Bronchial epithelial cell (primary cell): ENCODE results near the gene ANGPT4. TPM values are rescaled to one million over a fixed set of nuclear protein-coding genes. Genes with fewer than 3 reads are reported as not detected.
"Not testable (repeated sequence)": the region's sequence is repeated elsewhere in the genome, so short reads cannot be mapped to it uniquely, and the experiment has no call there.

ENCODE experiments used
- DNase-seq: peaks from one replicate; pipeline ENCODE4 v3.0.0-alpha.2; 2010; ENCODE audit warnings: low read depth
- FAIRE-seq: peaks from 2 replicates; lab custom pipeline; 2011; peaks lifted over from hg19 to GRCh38; lab: Jason Lieb, UNC
- H3K27me3 ChIP-seq: 2 replicates; pipeline ENCODE4 v1.5.1; 2011; ENCODE audit warnings: low read length; ENCODE audit not compliant: control insufficient read depth, insufficient read depth
- H3K36me3 ChIP-seq: 2 replicates; pipeline ENCODE4 v1.5.1; 2011; ENCODE audit warnings: low read length; ENCODE audit not compliant: control insufficient read depth, insufficient read depth
- H3K4me3 ChIP-seq: 2 replicates; pipeline ENCODE4 v1.5.1; 2011; ENCODE audit warnings: mild to moderate bottlenecking, low read depth, low read length, control low read depth
- total RNA-seq: library from RNA; depleted of rRNA; stranded (reverse); fragments of >200 nt; gene quantifications from 2 replicates; pipeline ENCODE4 v1.2.1, GENCODE V29; 2014
- TF ChIP-seq, protein P1 (sequence below): IDR thresholded peaks from 2 replicates; pipeline ENCODE4 v1.5.1; 2011; ENCODE audit warnings: mild to moderate bottlenecking, moderate library complexity, low read length, control low read depth, inconsistent platforms; ENCODE audit not compliant: insufficient read depth, severe bottlenecking

ANGPT4 gene
- total RNA-seq, 1 donor from 2014 or later = not detected

DNA sequence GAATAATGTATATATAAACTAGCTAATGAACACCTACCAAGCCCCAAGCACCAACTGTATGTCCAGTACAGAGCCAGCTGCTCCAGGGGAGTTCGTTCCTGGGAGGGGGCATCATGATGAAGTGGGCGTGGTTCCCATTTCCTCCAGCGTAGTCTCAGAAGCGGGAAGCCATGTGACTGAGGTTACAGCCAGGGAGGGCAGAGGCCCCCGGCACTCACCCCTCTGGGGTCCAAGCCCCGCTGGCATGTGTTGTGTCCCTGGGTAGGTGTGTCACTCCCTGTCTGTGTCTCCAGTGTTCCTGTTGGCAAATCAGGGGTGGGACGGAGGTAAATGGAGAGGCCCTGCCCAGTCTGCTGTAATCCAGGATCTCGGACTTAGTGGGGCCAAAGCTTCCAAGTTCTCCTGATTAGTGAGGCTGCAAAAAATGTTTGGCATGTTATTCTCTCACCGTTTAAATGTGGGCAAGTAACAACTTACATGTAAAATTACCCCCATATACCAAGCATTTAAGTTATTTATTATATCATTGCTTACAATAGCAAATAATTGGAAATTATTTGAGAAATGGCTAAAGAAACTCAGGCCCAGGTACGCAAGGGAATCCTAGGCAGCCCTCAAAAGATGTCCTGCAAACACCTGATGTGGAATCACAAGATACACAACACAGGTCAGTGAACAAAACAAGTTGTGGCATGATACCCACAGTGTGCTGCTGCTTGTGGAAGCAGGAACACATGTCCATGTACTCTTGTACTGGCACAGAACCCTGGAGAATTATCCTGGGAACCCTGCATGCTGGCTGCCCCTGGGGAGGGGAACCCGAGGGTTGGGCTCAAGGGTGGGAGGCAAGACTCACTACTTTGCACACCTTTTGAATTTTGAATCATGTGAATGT, 60.4 kb downstream of the ANGPT4 start:
- FAIRE-seq (no peak), DNase-seq (peak; percentile 87)
- Histone ChIP-seq H3K27me3 (no peaks in the 10 kb centered on the region), H3K36me3 (peaks cover 2% of the 10 kb centered on the region), H3K4me3 (no peak overlapping the region)
- TF ChIP-seq, protein P1, sequence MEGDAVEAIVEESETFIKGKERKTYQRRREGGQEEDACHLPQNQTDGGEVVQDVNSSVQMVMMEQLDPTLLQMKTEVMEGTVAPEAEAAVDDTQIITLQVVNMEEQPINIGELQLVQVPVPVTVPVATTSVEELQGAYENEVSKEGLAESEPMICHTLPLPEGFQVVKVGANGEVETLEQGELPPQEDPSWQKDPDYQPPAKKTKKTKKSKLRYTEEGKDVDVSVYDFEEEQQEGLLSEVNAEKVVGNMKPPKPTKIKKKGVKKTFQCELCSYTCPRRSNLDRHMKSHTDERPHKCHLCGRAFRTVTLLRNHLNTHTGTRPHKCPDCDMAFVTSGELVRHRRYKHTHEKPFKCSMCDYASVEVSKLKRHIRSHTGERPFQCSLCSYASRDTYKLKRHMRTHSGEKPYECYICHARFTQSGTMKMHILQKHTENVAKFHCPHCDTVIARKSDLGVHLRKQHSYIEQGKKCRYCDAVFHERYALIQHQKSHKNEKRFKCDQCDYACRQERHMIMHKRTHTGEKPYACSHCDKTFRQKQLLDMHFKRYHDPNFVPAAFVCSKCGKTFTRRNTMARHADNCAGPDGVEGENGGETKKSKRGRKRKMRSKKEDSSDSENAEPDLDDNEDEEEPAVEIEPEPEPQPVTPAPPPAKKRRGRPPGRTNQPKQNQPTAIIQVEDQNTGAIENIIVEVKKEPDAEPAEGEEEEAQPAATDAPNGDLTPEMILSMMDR = no peak

DNA sequence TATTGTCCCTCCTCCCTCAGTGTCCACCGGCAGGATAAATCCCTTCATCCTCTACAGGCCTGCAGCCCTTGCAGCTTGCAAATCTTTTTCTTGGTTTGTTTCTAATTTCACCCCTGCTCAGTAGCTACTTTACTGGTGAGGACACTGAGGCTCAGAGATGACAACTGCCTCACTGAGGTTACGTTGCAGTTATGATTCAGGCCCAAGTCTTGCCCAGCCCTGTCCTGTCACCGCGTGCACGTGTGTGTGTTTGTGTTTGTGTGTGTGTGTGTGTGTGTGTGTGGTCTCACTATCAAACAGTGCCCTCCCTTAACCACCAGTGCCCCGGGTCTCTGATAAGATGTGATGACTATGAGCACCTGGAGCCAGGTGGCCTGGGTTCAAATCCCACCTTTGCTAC, 61.5 kb downstream of the ANGPT4 start:
- DNase-seq = peak; percentile 59
- TF ChIP-seq, protein P1 = no peak
- peak; percentile 77 for FAIRE-seq

DNA sequence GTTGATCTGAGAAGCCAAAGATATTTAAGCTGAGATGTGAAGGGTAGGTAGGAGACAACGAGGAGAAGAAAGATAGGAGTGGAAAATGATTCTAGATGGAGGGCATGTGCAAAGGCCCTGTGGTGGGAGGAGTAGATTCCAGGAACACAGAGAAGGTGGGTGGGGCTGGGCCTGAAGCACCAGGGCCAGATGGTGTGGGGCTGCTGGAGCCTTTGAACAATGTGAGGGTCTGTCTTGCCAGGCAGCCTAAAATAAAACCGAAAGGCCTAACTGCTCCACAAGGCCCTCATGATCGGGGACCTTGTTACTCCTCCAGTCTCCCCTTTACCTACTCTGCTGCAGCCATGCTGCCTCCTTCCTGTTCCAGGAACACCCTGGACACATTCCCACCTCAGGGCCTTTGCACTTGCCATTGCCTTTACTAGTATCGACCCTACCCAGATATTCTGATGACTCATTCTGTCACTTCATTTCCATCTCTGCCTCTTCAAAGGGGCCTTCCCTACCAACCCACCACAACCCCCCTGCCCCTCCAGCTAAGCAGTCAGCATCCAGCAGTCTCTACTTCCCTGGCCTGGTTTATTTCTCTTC, 62.6 kb downstream of the ANGPT4 start:
- H3K4me3 ChIP-seq = no peak overlapping the region
- peaks cover 3% of the 10 kb centered on the region for H3K36me3 ChIP-seq
- H3K27me3 ChIP-seq = no peaks in the 10 kb centered on the region
- TF ChIP-seq, protein P1 = no peak
- DNase-seq (no peak), FAIRE-seq (no peak)

More for the DNA sequence above, 61.5 kb downstream of the ANGPT4 start:
- Histone ChIP-seq H3K4me3 (no peak overlapping the region), H3K36me3 (peaks cover 2% of the 10 kb centered on the region), H3K27me3 (no peaks in the 10 kb centered on the region)

DNA sequence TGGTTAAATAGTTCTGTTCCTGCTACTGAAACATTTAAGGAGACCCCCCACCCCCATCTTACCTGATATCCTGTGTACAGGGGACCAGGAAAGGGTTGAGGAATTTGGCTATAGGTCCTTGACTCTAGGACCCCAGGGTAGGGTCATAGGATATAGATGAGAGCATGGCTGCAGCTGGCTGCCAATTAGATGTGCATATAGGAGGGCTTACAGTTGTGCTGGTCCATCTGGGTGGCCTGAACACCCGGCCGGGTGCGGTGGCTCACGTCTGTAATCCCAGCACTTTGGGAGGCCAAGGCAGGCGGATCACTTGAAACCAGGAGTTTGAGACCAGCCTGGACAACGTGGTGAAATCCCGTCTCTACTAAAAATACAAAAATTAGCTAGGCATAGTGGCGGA, 67.4 kb downstream of the ANGPT4 start:
- FAIRE-seq, H3K27me3 ChIP-seq, H3K4me3 ChIP-seq, DNase-seq: not testable (repeated sequence)
- peaks cover 19% of the 10 kb centered on the region for H3K36me3 ChIP-seq

DNA sequence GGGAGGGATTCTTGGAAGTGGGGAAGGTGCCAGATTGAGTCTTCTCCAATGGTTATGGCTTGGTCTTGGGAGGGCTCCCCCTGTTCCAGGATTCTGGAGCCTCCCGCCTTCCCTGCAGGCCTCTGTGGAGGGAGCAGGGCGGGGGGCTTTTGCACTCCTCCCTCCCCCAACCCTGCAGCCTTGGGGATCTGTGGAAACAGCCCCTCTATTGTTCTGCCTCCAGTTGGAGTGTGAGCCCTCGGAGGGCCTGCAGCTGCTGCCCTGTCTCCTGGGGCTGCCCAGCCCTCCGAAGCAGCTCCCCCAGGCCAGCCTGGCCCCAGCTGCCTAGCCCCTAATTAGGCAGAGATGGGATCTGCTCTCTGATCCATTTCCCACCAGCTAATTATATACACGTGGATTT, 67.9 kb downstream of the ANGPT4 start:
- FAIRE-seq = no peak
- no peak for DNase-seq
- no peaks in the 10 kb centered on the region for H3K27me3 ChIP-seq
- TF ChIP-seq, protein P1 = no peak
- peaks cover 17% of the 10 kb centered on the region for H3K36me3 ChIP-seq
- no peak overlapping the region for H3K4me3 ChIP-seq

DNA sequence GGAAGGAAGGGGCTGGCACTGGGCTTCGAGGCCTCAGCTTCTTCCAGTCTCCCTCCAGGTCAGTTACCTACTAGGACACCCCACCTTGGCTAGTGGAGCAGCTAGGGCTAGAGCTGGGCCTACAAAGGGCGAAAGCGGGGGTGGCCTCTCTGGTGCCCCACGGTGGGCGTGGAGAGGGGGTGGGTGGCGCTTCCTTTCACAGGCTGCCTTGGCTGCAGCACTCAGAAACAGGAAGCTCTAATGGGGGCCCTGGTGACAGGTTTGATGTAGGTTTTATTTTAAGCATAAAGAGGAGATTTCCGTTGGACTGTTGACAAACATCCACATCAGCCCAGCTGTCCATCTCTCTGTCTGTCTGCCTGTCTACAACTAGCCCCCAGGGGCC, 69.2 kb downstream of the ANGPT4 start:
- peaks cover 17% of the 10 kb centered on the region for H3K36me3 ChIP-seq
- no peak overlapping the region for H3K4me3 ChIP-seq
- TF ChIP-seq, protein P1 = no peak
- FAIRE-seq = no peak
- no peaks in the 10 kb centered on the region for H3K27me3 ChIP-seq
- no peak for DNase-seq
